GM19397 (cell line): Measurements from ENCODE around the gene LYRM4.
"Not testable (repeated sequence)": the region's sequence is repeated elsewhere in the genome, so short reads cannot be mapped to it uniquely, and the experiment has no call there.

ENCODE experiments used
- ATAC-seq: cut with Tn5 transposase; IDR thresholded peaks from one replicate; pipeline ENCODE4 v1.9.1; 2021; ENCODE audit warnings: mild to moderate bottlenecking, moderate library complexity; ENCODE audit not compliant: unreplicated experiment

LYRM4 gene

DNA sequence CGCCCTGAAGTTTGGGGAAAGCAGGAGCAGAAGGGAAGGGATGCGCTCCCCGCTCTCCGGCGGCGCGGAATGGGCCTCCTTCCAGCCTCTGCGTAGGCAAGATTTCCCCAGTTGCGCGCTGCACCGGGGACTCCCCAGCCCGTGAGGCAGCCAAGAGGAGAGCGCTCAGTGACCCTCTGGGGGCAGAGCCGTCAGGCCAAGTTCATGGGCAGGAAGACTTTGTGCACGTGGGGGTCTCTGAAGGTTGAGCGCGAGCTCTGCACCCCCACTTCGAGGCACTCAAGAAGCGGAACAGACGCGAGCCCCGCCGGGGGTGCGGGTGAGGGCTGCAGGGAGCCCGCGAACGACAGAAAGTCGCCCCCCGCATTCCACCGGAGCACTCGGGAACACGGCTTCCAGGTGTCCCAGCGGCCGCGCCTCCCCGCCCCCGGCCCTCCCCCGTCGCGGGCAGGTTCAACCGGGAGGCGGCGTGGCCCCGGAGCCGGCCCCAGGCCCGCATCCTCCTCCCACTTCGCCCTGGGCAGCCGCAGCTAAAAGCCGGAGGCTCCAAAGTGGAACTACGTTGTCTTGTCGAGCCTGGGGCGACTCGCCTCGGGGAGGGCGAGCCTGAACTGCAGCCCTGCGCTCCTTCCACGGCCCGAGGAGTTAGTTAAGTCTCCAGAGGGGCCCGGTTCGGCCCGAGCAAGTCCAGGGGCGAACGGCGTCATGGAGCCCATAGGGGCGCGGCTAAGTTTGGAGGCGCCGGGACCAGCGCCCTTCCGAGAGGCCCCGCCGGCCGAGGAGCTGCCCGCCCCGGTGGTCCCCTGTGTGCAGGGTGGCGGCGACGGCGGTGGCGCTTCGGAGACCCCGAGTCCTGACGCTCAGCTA, 175.7 kb downstream of the LYRM4 start, which contains the start of gene PPP1R3G:
Gene PPP1R3G (plus strand): TSS at position 561 of the 867 bp plus-strand sequence. CDS start 145 bp downstream, at position 706.
- ATAC-seq = no peak

DNA sequence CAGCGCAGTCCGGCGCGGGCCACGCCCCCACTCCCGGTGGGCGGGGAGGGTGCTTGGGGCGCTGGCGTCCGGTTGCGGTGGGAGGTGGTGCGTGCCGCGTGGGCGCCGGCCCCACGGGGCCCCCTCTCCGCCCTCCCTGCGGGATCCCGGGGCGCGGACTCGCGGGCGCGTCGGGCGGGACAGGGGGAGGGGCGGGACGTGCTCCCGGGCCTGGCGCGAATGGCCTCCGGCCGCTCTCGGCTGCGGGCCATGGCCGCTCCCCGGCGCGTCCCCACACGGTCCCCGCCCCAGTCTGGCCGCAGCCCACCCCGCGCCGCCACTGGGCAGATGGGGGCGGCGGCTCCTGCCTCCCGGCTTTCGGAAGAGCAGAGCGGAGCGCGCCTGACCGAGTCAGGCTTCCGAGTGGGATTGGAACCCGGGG, 176.4 kb downstream of the LYRM4 start:
- no peak for ATAC-seq

DNA sequence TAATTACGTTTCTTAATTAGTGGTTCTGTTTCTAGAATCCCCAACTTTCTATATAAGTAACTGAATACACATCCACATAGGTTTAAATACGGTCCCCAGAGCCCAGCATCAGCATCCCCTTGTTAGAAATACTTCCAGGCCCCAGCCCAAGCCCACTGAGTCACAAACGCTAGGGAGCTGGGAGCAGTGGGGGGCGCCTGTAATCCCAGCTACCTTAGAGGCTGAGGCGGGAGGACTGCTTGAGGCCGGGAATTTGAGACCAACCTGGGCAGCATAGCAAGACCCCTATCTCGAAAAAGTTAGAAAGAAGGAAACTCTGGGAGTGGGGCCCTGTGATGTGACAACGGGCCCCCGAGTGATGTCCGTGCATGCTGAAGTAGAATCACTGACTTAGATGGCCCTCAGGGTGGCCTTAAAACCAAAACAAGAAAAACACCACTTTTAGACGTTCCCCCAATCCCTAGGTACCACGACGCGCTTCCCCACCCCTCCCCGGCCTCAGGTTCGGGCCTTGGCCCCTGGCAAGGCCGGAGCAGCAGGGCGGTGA, 176.9 kb downstream of the LYRM4 start:
- ATAC-seq = no peak

DNA sequence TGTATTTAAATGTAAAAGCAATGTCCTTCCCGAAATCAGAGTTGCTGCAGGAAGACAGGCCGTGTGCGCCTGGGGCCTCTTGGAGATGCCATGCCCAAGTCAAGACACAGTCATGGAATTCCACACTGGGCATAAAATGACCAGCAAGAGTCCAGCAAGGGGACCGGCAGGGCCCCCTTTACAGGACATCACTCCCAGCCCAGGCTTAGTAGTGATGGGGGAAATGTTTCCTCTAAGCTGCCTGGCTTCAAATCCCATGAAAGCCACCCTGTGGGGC, 177.5 kb downstream of the LYRM4 start:
- no peak for ATAC-seq

DNA sequence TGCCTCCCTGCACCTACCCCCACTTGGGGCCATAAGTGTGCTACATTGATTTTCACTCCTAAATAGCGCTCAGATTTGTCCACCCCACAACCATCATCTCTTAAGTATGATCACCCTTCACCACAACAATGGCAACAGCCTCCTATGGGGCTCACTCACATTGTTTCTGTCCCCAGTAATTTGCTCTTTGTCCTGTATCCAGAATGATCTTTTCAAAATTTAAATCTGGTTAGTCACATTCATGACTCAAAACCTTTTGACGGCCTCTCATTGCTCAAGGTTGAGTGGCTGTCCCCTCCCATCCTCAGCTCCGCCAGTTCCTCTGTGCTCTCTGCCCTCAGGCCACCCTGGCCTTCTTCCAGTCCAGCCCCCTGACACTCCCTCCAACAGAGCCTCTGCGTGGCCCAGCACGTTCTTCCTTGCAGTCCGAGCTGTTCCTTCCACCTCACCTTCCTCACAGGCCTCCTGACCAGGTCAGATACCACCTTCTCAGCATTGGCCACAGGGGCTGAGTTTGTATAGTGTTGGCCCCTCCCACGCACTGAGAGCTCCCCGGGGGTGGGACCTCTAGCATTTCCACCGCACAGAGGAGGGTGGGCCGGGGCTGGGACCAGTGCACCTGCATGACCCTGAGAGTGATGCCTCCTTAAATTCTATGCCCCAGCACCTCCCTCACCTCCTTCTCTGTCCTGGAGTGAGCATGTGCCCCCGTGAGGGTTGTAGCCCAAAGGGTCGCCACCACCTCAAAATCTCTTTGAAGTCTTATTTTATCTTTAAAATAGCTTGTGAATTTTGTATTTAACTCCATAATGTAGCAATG, 178.1 kb downstream of the LYRM4 start:
- ATAC-seq = no peak

DNA sequence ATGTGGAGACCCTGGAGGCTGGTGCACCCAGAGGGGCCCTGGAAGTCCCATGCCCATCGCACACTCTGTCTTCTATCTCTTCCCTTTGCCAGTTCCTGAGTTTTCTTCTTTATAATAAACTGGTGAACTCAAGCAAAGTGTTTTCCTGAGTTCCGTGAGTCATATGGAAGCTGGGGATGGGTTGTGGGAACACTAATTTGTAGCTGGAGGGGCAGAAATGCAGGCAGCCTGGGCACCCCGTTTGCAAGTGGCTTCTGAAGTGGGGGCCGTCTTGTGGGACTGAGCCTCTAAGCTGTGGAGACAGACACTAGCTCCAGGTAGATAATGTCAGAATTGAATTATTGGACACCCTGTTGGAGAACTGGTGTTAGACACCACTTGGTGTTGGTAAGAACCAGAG, 178.8 kb downstream of the LYRM4 start:
- ATAC-seq = no peak

DNA sequence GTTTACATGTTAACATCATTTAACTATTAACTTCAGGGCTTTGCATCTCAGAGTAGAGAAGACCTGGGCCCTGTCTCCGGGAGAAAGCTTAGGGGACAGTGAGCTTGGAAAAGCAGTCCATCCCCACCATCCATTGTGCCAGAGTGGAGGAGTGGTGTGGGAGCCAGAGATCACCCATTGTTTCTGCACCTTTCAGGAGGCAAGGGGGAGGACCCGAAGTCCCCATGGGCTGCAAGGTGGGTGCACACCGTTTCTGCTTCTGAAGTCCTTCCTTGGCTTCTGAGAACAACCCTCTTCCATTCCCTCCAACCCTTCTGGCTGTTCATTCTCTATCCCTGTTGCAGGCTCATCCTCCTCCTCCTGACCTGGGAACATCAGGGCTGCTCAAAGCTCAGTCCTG, 179.6 kb downstream of the LYRM4 start:
- ATAC-seq = no peak

DNA sequence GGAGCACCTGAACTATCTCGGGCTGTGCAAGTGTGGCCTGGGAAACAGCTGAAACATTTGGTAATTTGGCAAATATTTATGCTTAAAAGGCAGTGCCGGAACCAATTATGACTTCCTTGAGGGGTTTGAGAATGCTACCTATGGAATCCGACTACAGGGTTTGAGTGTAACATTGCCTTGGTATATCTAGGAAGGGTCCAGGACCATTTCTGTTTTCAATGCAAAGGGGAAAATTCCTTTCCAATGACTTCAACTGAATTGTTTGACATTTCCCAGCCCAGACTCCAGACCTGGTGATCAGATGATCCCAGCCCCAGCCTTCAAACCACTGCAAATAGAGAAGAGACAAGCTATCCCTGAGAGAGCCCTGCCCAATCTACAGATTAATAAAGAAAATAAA, 180.2 kb downstream of the LYRM4 start:
- no peak for ATAC-seq

DNA sequence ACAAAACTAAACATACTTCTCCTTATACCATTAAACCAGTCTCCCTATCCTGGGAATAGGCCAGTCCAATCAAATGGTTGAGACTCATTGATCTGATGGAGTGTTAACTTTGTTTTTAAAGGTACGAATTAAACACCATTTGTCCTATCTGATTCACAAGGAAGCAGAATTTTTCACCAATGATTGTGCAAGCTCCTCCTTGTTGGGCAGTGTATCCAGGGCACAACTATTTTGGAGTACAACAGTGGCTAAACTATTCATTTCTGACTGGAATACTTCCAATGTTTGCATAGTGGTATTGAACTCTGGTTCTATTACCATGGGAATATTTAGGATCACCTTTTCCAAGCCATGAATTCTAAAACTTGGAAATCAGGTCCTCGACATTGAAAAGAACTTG, 181.1 kb downstream of the LYRM4 start:
- no peak for ATAC-seq

DNA sequence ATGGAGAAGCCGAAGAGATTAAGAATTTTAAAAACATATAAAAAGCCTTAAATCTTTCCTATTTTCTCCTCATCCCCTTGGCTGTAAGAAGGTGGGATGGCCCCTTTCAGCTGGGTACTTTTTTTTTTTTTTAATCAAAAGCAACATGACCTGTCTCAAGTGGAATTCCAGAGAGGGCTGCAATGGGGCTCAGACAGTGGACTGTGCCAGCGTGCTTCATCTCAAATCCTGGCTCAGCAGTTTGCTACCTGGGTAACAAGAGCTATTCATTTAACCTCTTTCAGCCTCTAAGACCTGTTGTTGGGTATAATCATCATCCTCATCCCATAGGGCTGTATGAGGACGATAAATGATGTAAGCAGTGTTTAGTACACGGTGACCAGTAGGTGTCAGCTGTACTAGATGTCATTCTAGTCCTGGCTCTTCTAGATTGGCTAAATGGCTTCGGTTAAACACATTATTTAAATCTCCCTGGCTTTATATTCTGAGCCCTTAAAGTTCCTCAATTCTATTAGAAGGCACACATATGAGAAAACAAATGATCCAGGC, 182.6 kb downstream of the LYRM4 start:
- no peak for ATAC-seq

DNA sequence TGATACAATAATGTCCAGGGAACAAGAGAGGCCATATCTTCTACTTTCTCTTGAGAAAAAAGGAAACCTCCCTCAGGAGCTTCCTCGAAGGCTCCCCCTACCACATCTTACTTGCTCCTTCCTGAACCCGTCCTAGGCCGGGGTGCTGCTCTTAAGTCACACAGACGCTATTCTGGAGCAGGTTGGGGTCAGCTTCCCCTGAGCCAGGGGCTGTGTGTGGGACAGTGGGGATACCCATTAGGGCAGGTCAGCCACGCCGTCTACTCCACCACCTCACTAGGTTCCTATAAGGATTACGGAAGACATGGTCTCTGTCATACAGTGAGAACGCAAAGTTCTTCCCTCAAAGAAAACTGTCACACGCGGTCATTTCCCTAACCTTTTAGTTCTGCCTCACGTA, 183.8 kb downstream of the LYRM4 start:
- no peak for ATAC-seq

DNA sequence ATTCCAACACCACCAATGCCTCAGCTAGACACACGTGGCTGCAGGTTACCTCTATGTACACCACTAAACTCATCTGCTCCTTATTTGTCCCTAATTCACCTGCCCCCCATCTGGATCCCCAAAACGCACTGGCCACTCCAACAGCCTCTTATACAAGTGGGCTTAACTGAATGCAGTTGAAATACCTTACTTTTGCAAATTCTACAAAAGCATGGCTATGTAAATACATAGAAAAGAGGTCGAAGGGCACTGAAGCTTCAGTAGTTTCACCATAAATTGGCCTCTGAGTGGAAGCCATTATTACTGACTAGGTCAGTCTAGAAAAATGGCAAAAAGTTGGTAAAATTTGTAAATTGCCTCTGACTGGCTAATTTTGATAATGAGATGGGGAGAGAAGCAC, 186.8 kb downstream of the LYRM4 start:
- no peak for ATAC-seq

DNA sequence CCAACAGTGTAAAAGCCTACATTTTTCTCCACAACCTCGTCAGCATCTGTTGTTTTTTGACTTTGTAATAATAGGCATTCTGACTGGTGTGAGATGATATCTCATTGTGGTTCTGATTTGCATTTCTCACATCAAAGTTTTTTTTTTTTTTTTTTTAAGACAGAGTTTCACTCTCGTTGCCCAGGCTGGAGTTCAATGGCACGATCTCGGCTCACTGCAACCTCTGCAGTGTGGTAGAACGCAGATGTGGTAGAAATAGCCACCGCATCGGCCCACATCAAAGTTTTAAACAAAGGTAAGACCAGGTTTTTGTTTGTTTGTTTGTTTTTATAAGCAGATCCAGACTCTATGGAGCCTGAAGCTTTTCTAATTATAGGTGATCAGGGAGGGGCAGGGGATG, 188.3 kb downstream of the LYRM4 start:
- no peak for ATAC-seq

DNA sequence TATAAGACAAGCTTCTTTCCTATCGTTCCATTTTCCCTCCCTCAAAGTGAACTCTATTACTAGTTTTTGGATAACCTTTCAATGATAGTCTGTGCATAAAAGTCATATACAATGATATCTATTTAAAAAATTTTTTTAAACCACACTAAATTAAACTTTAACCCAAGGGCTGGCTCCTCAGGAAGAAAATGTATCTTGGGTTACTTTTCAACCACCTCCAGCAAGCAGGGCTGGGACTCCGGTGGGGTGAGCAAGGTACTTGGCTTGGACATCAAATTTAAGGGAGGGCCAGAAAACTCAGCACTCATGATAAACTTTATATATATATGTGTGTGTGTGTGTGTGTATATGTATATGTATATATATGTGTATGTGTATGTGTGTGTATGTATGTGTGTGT, 189.5 kb downstream of the LYRM4 start:
- ATAC-seq = no peak

DNA sequence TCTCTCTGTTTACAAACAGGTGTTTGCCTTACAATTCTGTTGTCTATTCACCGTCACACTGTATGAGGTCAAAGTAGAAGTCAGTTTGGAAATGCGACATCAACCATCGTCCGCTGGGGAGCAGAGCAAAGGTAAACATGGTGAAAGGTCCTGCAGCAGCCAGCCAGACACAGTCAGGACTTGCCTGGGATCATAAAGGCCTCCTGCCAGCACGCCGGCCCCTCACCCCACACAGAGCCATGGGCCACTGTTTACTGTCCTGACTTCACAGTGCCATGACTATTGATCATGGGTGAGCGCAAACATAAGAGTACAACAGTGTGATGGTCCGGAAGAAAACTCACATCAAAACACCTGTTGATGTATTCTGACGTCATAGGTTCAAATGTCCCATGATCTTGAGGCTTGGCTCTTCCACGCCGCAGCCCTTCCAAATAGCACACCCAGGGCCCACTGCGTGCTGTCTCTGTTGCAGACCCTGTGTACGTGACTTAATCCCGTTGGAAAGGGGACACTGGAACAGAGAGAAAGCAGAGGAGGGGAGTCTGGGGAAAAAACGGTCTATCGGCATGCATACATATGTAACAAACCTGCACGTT, 192.5 kb downstream of the LYRM4 start:
- no peak for ATAC-seq

DNA sequence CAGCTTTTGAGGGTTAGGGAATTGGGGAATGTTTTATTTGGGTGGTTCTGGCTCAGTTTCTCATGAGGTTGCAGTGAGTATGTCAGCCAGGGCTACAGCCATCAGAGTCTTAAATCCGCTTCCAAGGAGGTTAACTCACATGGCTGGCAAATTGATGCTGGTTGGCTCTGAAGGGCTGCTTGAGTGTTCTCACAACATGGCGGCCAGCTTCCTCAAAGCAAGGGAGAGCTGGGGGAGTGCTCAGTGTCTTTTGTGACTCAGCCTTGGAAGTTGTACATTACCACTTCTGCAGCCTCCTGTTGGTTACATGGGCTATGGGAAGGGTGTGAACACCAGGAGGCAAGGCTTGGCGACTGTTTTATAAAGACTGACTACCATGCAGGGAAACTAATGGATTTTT, 193.4 kb downstream of the LYRM4 start:
- no peak for ATAC-seq

DNA sequence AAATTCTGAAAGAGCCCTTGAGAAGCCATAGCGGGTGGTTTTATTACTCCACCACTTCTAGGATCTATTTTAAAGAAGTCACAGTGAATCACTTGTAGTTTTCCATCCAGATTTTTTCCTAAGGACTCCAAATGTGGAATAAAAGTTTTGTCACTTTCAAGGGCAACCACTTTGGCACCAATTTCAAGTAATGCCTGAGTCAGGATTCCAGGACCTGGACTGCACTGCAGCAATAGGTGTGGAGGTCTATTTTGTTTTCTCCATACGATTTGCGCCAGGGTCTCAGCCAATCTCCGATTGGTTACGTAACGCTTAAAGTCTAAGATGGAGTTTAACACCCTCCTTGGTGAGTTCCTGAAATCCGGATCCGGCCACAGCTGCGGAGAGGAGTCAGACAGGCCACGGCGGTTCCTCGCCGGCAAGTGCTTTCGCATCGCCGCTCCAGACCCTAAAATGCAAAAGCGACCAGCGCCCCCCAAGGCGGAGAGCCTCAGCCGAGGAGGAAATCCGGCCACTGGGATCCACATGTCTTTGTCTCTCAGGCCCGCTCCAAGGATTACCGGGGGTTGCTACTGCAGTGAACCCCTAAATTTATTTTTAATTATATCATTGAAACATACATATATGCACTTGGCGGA, 194.2 kb downstream of the LYRM4 start:
- ATAC-seq = no peak

DNA sequence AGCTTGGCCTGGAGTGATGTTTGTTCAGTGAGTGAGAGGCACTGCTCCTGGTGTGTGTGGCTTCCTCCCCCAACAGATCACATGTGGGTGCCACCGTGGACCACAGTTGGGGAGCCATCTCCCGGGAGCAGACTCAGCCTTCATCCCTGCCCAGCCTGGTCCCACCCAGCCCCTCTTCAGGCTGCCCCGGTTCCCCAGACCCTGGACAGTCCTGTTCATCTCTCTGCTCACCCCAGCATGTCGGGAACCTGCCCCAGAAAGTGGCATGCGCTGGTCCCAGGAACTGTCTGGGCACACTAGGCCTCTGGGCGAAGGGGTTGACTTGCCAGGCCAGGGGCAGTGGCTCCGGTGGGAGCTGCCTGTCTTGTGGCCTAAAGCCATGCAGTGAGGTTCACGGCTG, 197.1 kb downstream of the LYRM4 start:
- ATAC-seq = no peak

DNA sequence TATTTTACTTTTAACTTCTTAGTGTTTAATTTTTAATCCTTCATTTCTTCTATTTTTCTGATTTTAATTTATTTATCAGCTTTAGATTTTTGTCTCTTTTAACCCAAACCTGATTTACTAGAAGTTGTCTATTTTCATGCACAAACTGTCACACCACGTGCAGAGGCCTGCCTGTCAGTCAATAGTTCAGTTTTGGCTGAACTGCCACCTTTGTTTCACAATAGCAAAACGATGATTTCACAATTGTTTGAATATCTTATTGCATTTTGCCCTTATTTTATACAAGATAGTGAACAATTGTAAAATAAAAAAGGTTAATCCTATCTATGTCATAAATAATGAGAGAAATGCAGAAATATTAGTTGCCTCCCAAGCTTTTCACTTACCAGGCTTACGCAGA, 199.6 kb downstream of the LYRM4 start:
- ATAC-seq = no peak

DNA sequence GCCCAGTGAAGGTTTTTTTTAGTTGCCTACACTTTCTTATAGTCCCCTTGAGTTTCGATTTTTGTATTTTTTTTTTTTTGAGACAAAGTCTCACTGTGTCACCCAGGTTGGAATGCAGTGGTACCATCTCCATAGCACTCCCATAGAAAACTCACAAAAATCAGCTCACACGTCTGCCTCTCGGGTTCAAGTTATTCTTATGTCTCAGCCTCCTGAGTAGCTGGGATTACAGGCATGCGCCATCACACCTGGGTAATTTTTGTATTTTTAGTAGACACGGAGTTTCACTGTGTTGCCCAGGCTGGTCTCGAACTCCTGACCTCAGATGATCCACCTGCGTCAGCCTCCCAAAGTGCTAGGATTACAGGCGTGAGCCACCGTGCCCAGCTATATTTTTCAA, 200.3 kb downstream of the LYRM4 start:
- ATAC-seq = not testable (repeated sequence)
